Right renal pelvis (tissue), 4 donors: Measurements from ENCODE around the gene ZNHIT2. TPM values are rescaled to one million over a fixed set of nuclear protein-coding genes. Genes with fewer than 3 reads are reported as not detected.
"Not testable (repeated sequence)": the region's sequence is repeated elsewhere in the genome, so short reads cannot be mapped to it uniquely, and the experiment has no call there.

Experiments
- DNase-seq, 4 donors: peaks; one replicate each; pipeline ENCODE4 v3.0.0-alpha.2; 2013; ENCODE audit warnings: low read depth in 4 of 4, low spot score in 3 of 4, missing footprints in 1 of 4
- polyA plus RNA-seq, 4 donors: library from polyadenylated mRNA; unstranded; fragments of 120-200 nt; gene quantifications; one replicate each; pipeline ENCODE4 v1.2.1, GENCODE V29; 2013; ENCODE audit not compliant: insufficient read length in 4 of 4

ZNHIT2 gene
- polyA plus RNA-seq, result 10 to 100 TPM in 1 of 4 donors, 1 to 10 TPM in 3; 6.5 to 11.4 (median 6.9) TPM

DNA sequence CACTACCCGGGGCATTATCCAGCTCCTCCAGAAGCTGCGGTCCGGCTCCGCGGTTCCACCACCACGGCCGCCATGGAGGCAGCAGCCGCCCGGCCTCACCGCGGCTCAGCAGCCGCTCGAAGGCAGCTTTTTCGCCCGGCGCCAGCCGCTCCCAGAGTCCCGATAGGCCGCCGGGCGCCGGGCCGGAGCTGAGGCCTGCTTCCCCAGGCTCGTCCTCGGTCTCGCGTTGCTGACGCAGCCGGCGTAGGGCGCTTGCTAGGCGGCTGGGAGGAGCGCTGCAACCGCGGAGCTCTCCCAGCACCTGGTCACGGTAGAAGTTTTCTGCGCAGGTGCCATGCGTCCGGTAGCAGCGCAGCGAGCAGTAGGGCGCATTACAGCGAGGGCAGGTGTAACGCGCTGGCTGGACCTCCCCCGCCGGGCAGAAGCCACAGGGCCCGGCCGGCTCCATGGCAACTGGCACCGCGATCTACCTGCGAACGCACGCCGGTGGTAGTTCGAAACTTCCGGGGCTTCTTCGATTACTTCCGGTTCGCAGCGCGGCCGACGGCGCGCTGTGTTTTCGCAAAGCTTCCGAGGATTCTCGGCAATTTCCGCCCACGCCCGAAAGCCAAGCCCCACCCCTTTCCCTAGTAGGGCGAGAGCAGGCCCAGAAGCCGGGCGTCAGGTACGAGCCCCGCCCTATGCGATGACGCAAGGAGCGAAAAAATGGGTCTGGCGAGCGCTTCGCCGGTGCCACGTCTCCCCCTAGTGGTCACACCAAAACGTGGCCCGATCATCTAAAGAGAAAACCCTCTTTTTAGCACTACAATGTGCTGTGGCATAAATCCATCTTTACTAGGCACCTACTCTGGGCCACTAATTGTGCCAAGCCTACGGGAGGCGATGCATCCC, at the start of gene ZNHIT2:
ZNHIT2 (minus strand) TSS at position 496 of the 891 bp plus-strand sequence; CDS start at position 448, 48 bp downstream.
- peak; percentile 95 to 98 (median 97) for DNase-seq

DNA sequence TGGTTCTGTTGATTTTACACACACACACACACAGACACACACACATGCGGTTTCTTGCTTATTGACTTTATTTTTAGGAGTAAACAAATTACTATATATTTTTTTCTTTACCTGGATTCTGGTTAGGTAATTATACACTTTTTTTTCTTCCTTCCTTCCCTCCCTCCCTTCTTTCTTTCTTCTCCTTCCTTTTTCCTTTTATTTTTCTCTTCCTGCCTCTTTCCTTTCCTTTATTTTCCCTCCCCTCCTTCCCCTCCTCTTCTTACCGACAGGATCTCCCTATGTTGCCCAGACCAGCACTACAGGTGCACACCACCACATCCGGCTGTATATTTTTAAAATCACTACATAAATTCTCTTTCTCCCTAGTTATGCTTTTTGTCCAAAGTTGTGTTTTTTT, 49.4 kb upstream of the ZNHIT2 start:
- no peak for DNase-seq

DNA sequence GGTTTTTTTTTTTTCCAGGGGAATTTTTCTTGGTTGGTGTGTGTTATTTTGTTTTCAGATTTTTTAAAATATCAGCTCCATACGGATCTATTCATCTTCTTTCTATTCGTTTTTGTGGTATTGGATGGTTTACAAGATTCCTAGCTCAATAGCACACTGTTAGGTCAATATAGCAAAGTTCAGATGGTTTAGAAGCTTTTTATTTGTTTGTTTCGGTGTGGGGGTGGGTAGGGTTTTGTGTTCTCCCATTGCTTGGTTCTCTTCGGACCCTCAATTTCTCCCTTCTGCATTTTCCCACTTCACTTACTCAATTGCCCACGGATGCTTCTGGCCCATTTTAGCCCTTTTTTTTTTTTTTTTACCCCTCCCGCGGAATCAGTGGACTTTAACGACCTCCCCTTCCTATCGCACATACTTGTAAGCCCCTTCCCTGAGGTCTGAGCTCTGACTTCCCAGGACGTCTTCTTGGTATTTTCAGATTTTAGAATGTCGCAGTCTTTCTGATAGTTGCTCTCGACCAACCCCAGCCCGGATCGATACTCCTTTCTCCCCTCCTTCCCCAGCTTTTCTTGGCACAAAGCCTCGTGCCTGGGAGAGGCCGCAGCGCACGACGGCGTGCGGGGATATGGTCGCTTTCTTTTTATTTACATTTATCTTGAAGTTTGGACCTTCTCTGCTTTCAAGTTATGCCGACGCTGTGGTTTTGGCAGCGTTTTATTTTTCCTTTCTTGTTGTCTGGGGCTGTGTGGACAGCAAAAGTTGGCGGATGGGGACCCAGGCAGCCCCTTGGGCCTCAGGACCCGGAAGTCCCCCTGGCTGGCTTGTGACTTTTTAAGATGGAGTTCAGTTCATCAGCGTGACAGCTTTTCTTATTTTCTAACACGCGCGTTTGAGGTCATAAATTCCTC, 48.2 kb upstream of the ZNHIT2 start:
- DNase-seq, result no peak

DNA sequence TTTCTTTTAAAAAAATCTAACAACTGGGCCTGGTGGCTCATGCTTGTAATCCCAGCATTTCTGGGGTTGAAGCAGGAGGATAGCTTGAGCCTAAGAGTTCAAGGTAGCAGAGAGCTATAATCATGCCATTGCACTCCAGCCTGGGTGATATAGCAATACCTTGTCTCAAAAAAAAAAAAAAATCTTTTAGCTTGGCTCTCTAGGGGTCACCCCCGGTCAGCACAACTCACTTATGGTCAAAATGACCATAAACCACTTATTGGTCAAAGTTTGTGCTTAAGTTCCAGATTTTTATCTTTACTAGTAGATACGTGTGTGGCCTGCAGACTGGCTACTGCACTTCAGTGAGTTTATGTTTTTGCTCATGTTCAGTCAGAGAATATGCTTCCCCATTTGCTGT, 46.2 kb upstream of the ZNHIT2 start:
- no peak for DNase-seq

DNA sequence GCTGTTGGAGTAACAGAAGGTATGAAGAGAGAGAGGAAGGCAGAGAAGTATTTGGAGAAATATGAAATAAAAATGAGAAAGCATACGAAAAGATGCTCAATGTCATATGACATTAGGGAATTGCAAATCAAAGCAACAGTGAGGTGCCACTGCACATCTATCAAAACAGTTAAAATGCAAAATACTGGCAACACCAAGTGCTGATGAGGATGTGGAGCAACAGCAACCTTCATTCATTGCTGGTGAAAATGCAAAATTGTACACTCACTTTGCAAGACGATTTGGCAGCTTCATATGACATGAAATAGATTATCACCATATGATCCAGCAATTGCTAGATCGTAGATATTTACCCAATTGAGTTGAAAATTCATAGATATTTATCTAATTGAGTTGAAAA, 43.1 kb upstream of the ZNHIT2 start:
- no peak for DNase-seq

DNA sequence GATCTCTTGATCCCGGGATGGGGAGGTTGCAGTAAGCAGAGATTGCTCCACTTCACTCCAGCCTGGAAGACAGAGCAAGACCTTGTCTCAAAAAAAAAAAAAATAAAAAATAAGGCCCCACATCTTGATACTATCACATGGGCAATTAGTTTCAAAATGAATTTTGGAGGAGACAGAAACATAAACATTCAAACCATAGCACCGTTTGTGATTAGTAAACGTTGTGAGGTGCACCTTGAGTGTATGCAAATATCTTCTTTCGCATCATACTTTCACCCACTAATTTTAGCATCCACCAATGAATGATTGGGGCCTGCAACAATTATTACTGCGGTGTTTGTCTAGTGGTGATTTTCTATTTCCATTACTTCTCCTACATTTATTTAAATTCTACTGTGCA, 41.5 kb upstream of the ZNHIT2 start:
- no peak for DNase-seq

DNA sequence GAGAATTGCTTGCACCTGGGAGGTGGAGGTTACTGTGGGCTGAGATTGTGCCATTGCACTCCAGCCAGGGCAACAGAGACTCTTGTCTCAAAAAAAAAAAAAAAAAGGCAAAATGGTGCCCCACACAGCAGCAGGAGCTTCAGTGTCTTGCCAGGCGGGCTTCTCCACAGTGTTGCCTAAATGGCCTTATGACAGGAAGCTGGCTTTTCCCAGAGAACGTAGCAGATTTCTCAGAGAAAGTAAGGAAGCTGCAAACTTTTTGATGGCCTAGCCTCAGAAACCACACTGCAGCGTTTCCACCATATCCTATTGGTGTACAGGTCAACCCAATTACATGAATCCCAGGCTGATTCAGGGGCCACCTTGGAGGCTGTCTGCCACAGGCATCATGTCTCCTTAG, 39.8 kb upstream of the ZNHIT2 start:
- DNase-seq, result no peak

DNA sequence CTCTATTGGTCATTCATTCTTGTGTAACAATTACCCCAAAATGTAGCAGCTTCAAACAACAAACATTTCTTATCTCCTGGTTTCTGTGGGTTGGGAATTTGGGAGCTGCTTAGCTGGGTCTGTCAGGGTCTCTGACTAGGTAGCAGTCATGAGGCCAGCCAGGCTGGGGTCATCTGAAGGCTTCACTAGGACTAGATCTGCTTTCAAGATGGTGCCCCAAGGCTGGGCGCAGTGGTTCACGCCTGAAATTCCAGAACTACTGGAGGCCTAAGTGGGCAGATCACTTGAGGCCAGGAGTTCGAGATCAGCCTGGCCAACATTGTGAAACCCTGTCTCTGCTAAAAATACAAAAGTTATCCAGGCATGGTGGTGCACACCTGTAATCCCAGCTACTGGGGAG, 39.4 kb upstream of the ZNHIT2 start:
- no peak for DNase-seq

DNA sequence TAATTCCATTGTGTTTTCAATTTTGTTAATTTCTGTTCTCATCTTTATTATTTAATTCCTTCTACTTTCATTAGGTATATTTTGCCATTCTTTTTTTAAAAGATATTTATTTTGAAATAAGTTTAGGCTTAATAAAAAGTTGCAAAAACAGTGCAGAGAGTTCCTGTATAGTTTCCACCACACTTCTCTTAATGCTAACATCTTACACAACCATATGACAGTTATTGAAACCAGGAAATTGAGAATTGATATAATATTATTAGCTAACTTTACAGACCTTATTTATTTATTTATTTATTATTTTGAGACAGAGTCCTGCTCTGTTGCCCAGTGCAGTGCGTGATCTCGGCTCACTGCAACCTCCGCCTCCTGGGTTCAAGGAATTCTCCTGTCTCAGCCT, 38.8 kb upstream of the ZNHIT2 start:
- DNase-seq, result no peak

DNA sequence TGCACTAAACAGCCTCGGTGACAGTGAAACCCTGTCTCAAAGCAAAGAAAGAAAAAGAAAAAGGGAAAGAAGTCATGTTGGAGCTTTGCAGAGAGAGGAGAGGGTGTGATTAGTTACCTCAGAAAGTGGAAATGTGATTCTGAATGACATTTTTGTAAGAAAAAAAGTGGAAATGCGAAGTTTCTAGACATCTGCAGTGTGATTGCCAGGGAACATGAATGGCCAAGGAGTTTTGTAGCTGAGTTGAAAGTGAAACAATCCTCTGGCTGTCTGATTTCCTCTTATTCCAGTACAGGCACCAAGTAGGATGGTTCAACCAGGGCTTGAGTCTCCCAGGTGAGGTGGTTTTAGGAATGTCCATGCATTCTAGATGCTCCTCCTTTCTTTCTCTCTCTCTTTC, 34.6 kb upstream of the ZNHIT2 start:
- no peak for DNase-seq

DNA sequence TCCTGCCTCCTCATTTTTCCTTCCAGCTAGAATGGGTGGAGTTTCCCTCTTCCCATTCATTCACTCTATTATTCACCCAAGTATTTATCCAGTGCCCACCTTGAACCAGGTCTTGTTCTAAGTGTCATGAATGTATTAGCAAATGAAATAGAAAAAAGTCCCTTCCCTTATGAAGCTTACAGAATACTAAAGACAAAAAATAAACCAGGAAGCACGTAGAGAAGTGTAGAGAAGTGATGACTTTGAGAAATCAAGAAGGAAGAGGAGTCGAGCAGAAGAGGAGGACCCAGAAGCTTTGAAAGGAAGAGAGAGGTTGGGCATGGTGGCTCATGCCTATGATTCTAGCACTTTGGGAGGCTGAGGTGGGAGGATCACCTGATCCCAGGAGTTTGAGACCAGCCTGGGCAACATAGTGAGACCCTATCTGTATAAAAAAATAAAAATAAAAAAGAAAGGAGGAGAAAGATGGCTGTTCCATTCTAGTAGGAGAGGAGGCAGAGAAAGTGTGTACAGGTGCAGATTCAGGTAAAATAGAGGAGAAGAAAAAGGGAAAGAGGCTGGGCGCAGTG, 33.9 kb upstream of the ZNHIT2 start:
- DNase-seq, result no peak

DNA sequence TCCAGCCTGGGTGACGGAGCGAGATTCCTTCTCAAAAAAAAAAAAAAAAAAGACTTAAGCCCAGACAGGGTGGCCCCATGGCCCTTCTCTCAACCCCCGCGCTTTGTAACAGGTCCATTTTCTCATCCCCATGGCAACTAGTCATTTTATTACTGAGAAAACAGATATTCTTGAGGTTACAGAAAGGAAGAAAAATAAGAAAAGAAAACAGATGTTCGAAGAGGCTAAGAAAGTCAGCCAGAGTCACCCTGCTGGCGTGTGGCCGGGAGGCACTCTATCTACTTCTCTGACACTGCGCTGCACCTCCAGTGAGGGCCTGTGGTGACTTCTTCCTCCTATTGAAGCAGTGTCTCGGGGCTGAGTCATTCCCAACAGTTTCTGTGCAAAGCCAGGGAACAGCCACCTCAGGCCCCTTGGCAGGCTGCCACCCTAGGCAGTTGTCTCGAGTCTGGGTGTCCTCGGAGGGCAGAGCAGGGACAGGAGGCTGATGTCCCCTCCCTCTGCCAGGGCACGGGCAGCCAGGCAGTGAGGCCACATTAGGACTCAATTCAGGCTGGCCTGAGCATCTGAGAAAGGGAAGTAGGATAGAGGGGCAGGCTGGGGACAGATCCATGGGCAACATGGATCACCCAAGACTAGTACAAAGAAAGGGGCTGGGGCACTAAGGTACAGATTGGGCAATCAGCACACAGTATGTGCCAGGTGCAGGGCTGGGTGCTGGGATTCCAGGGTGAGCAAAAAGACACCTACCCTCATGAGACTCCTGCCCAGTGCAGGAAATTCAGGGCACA, 33.2 kb upstream of the ZNHIT2 start:
- DNase-seq, result no peak

DNA sequence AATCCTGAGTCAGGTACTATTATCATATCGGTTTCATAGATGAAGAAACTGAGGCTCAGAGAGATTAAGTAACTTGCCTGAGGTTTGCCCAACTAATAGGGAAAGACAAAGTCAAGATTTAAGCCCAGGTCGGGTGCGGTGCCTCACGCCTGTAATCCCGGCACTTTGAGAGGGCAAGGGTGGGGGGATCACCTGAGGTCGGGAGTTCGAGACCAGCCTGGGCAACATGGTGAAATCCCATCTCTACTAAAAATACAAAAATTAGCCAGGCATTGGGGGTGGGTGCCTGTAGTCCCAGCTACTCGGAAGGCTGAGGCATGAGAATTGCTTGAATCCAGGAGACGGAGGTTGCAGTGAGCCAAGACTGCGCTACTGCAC, 32.6 kb upstream of the ZNHIT2 start:
- not testable (repeated sequence) for DNase-seq

DNA sequence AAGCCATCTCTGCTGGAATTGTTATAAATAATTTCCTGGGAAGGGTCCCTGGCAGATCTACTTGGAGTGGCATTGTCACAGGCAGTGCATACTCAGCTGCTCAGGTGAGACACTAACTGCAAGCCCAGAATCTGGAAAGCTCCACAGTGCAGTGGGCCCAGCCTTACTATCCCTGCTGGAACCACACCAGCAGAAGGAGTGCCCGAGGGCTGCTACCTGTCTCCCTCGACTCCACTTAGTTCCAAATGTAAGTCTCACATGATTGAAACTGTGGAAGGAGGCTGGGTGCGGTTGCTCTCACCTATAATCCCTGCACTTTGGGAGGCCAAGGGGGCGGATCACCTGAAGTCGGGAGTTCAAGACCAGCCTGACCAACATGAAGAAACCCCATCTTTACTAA, 31.2 kb upstream of the ZNHIT2 start:
- no peak for DNase-seq

DNA sequence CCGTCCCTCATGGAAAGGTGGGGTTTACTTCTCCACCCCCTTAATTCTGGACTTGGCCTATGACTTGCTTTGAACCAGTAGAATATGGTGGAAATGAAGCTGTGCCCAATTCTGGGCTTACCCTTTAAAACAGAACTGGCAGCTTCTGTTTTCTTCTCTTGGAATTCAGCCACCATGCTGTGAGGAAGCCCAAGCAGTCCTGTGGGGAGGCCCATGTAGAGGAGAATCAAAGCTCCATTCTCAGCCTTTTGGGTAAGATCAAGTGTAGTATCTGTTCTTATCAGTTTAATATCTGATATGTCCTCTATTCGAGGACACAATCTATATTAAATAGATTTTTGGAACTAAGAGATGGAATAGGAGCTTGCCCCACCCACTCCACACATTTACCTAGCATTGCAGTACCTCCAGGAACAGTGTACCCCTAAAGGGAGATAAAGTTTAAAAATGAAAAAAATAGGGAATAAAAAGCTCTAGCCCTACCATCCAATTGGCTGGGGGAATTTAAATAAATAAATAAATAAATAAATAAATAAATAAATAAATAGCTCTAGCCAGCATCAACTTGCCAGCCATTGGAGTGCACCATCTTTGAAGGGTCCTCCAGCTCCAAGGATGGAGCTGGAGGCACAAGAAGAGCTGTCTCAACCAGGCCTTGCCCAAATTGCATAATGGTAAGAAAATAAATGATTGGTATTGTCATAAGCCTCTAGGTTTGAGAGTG, 30.0 kb upstream of the ZNHIT2 start:
- no peak for DNase-seq

DNA sequence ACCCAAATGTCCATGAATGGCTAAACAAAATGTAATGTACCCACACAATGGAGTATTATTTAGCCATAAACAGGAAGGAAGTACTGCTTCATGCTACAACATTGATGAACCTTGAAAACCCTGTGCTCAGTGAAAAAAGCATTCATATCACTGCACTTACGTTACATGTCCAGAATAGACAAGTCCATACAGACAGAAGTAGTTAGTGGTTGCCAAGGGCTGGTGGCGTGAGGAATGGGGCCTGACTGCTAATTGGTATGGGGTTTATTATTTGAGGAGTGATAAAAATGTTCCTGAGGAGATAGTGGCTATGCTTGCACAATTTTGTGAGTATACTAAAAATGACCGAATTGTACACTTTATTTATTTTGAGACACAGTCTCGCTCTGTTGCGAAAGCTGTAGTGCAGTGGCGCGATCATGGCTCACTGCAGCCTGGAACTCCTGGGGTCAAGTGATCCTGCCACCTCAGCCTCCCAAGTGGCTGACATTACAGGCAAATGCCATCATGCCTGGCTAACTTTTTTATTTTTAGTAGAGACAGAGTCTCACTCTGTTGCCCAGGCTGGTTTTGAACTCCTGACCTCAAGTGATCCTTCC, 24.5 kb upstream of the ZNHIT2 start:
- DNase-seq, result no peak

DNA sequence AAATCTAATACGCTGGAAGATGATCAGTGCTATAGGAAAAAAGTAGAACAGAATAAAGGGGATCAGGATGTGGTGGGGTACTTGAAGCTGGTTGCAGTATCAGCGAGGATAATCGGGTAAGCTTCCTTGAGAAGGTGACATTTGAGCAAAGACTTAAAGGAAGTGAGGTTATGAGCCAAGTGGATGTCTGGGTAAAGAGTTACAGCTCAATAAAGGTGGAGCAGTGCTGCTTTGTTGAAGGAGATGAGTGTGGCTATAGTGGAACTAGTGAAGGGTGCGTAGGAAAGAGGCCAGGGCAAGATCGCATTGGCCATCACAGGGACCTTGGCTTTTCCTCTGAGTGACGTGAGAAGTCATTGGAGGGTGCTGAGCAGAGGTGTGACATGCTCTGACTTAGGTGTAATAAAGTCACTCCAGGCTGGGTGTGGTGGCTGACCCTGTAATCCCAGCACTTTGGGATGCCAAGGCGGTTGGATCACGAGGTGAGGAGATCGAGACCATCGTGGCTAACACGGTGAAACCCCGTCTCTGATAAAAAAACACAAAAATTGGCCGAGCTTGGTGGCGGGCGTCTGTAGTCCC, 19.1 kb upstream of the ZNHIT2 start:
- DNase-seq, result no peak

DNA sequence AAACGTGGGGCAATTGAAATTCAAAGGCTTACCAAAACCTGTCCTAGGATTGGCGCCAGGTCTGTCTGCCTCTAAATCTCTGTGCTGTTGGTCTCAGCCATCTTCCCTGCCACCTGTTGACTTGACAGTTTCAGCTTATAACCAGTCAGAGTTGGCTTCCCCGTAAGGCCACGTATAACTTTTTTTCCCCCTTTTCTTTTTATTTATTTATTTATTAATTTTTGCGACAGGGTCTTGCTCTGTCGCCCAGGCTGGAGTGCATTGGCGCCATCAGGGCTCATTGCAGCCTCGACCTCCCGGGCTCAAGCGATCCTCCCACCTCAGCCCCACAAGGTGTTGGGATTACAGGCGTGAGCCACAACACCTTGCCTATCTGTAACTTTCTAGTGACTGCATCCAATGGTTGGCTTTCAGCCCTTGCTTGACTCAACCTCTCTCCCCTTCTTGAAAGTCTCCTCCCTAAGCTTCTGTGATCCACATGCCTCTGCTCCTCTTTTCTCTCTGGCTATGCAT, 18.2 kb upstream of the ZNHIT2 start:
- DNase-seq, result no peak
